Nephron progenitor cell (in vitro differentiated cells): Measurements from ENCODE around the gene AGAP1.
A peak's percentile ranks its signal among the peaks of the same experiment; 100 is the strongest.

Source experiments
- DNase-seq: peaks from one replicate; pipeline ENCODE4 v3.0.0; 2021
- H3K27ac Mint-ChIP-seq: 2 replicates; pipeline ENCODE4 v1.8.0; 2021; ENCODE audit warnings: mild to moderate bottlenecking, moderate library complexity, mixed read lengths
- H3K27me3 Mint-ChIP-seq: 2 replicates; pipeline ENCODE4 v1.8.0; 2021; ENCODE audit warnings: mild to moderate bottlenecking, low read depth, mixed read lengths; ENCODE audit not compliant: poor library complexity
- H3K36me3 Mint-ChIP-seq: 2 replicates; pipeline ENCODE4 v1.8.0; 2021; ENCODE audit warnings: low read depth, mixed read lengths
- H3K4me1 Mint-ChIP-seq: 2 replicates; pipeline ENCODE4 v1.8.0; 2021; ENCODE audit warnings: mixed read lengths
- H3K4me3 Mint-ChIP-seq: 2 replicates; pipeline ENCODE4 v1.8.0; 2021; ENCODE audit warnings: mild to moderate bottlenecking, moderate library complexity, mixed read lengths
- H3K9me3 Mint-ChIP-seq: 2 replicates; pipeline ENCODE4 v1.8.0; 2021; ENCODE audit warnings: mild to moderate bottlenecking, moderate library complexity, mixed read lengths
- CTCF ChIP-seq: fragments of 200-600 bp; sonication (generic); IDR thresholded peaks from 2 replicates; pipeline ENCODE4 v1.5.0; 2021; ENCODE audit warnings: antibody characterized with exemption

Gene AGAP1

GRCh38 chr2:235566415-235566814 is 72.6 kb downstream of the AGAP1 start:
- DNase-seq, result no peak
- Mint-ChIP-seq H3K27ac (no peak overlapping the region), H3K4me3 (no peak overlapping the region), H3K27me3 (peaks cover 3% of the 10 kb centered on the region), H3K4me1 (peaks cover 38% of the 10 kb centered on the region), H3K36me3 (peaks cover 34% of the 10 kb centered on the region), H3K9me3 (peaks cover 17% of the 10 kb centered on the region)
- TF ChIP-seq CTCF, result no peak

DNA sequence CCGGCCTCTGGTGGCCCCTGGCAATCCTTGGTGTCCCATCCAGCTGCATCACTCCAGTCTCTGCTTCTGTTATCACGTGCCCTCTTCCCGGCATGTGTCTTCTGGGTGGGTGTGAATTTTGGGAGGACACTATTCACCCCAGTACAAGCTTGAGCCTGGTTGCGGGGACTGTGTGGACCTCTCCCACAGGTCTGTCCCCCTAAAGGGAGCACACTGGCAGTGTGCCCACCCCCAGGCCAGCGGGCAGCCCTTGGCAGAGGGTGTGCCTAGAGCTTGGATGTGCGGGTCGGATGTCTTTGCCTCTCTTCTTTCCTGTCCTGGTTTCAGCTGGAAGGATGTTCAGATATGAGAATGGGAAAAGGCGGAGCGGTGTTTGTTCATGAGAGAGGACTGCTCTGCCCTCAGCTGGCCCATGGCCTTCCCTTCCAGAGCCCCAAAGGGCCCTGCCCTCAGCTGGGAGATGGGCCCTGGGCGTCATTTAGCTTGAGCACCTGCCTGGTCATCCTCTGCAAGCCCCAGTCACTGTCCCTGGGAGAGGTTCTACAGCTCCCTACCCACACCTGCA is 73.2 kb downstream of the AGAP1 start:
- no peak overlapping the region for H3K4me3 Mint-ChIP-seq
- DNase-seq, result no peak
- H3K4me1 Mint-ChIP-seq, result peaks cover 35% of the 10 kb centered on the region
- H3K36me3 Mint-ChIP-seq, result peaks cover 34% of the 10 kb centered on the region
- no peak overlapping the region for H3K27ac Mint-ChIP-seq
- H3K27me3 Mint-ChIP-seq, result peaks cover 3% of the 10 kb centered on the region
- TF ChIP-seq CTCF, result no peak
- H3K9me3 Mint-ChIP-seq, result peaks cover 17% of the 10 kb centered on the region

- Mint-ChIP-seq H3K4me3 (no peak overlapping the region), H3K4me1 (peaks cover 35% of the 10 kb centered on the region), H3K27ac (no peak overlapping the region), H3K9me3 (peaks cover 17% of the 10 kb centered on the region), H3K36me3 (peaks cover 34% of the 10 kb centered on the region), H3K27me3 (peaks cover 3% of the 10 kb centered on the region)
- DNase-seq, result no peak
- TF ChIP-seq CTCF, result no peak
Measured at GRCh38 chr2:235567842-235568241, 74.0 kb downstream of the AGAP1 start.

- peaks cover 3% of the 10 kb centered on the region for H3K27me3 Mint-ChIP-seq
Measured at GRCh38 chr2:235568431-235568830, 74.6 kb downstream of the AGAP1 start.

DNA sequence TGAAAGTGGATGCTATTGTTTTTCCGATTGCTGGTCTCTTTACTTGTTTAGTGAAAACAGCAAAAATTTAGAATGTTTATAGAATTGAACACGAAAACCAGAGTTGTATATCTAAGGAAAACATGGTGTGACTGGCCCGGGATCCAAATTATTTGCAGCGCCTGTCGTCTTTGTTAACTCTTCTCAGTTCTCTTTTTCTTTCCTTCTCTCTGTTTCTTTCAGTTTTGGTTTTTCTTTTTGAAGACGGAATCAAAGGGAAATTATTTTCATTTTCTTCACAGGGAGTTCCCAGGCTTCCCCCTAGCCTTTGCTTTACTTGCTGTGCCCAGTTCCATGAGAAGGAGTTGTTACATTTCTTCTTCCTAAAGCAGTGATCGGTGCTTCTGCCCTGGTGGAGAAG is 76.0 kb downstream of the AGAP1 start:
- H3K27ac Mint-ChIP-seq, result peak overlapping the region; percentile 14
- no peak for TF ChIP-seq CTCF
- peaks cover 41% of the 10 kb centered on the region for H3K4me1 Mint-ChIP-seq
- H3K4me3 Mint-ChIP-seq, result no peak overlapping the region
- H3K27me3 Mint-ChIP-seq, result peaks cover 3% of the 10 kb centered on the region
- no peak for DNase-seq
- H3K36me3 Mint-ChIP-seq, result peaks cover 34% of the 10 kb centered on the region
- H3K9me3 Mint-ChIP-seq, result peaks cover 17% of the 10 kb centered on the region

More at GRCh38 chr2:235568431-235568830, 74.6 kb downstream of the AGAP1 start:
- H3K4me1 Mint-ChIP-seq, result peaks cover 35% of the 10 kb centered on the region
- no peak overlapping the region for H3K4me3 Mint-ChIP-seq
- peaks cover 34% of the 10 kb centered on the region for H3K36me3 Mint-ChIP-seq
- peaks cover 17% of the 10 kb centered on the region for H3K9me3 Mint-ChIP-seq
- no peak for DNase-seq
- no peak overlapping the region for H3K27ac Mint-ChIP-seq
- TF ChIP-seq CTCF, result no peak

- H3K4me3 Mint-ChIP-seq, result no peak overlapping the region
- TF ChIP-seq CTCF, result no peak
- H3K4me1 Mint-ChIP-seq, result peaks cover 45% of the 10 kb centered on the region
- H3K36me3 Mint-ChIP-seq, result peaks cover 34% of the 10 kb centered on the region
- peaks cover 17% of the 10 kb centered on the region for H3K9me3 Mint-ChIP-seq
- DNase-seq, result no peak
- peaks cover 3% of the 10 kb centered on the region for H3K27me3 Mint-ChIP-seq
- peak overlapping the region; percentile 14 for H3K27ac Mint-ChIP-seq
Measured at GRCh38 chr2:235570256-235570655, 76.4 kb downstream of the AGAP1 start.
